ENCODE results near the gene HGFAC. TPM values are rescaled to one million over a fixed set of nuclear protein-coding genes. Genes with fewer than 3 reads are reported as not detected.
A peak's percentile ranks its signal among the peaks of the same experiment; 100 is the strongest.

The HGFAC gene
- total and polyA plus RNA-seq, 2 of the 13 experiments (the other 11 are each of a cell fraction or from before 2014, with no cell fraction given) = 8.5 to 63.6 TPM

DNA sequence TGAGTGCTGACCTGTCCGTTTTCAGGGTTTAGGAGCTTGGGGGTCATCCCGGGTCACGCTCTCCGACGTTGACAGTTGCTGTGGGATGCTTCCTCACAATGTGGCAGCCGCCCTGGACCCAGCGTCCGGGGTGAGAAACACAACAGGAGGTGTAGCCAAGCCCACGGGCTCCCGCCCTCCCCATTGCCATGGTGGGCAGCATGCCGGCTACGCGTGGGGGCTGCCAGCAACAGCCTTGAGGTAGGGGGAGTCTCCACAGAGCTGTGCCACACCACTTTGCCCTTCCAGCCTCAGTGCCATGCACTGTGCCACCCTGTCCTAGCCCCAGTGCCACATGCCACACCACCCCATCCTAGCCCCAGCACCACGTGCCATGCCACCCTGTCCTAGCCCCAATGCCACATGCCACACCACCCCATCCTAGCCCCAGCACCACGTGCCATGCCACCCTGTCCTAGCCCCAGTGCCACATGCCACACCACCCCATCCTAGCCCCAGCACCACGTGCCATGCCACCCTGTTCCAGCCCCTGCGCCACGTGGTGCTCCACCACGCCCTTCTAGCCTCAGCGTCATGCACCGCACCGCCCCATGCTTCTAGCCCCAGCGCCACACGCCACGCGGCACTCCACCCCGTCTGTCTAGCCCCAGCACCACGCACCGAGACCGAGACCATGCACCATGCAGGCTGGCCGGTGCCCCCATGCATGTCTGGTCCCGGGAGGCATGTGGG lies 8.5 kb upstream of the HGFAC start:
- in situ Hi-C loops (cut with HindIII; ENCODE audit: extremely low pct_ligation_motif_present, low pct_unique_long_range_greater_than_20kb) (no loop called here), intact Hi-C loops (cut with micrococcal nuclease; ENCODE audit: unreplicated experiment) (no loop called here)
- no peak for ATAC-seq
- H3K79me2 ChIP-seq (ENCODE audit: insufficient read depth, low read length) = no peaks in the 10 kb centered on the region
- H3K4me2 ChIP-seq (ENCODE audit: low read depth, low read length) = no peak overlapping the region
- no peak overlapping the region for H3K27ac ChIP-seq (ENCODE audit: extremely low read length, insufficient read depth, low read length)
- H3K27me3 ChIP-seq (ENCODE audit: control insufficient read depth in 1 of 2, insufficient read depth in 2 of 2, low read length in 2 of 2) = no peaks in the 10 kb centered on the region
- FAIRE-seq = no peak
- H3K4me1 ChIP-seq (ENCODE audit: insufficient read depth, low read length) = peaks cover 17% of the 10 kb centered on the region; the same call in 1 of the 2 replicates
- no peak overlapping the region for H2AFZ ChIP-seq (ENCODE audit: low read length)
- H3K9me3 ChIP-seq (ENCODE audit: low read length) = no peaks in the 10 kb centered on the region
- no peak overlapping the region for H3K4me3 ChIP-seq (replicated peaks in 1 of 3; ENCODE audit: insufficient read depth in 1 of 3, low read depth in 2 of 3, low read length in 3 of 3)
- peaks cover 1 to 13% of the 10 kb centered on the region in 2 experiments; a peak in 4 of 5 replicates for H3K36me3 ChIP-seq (replicated peaks in 1 of 2; ENCODE audit: control insufficient read depth in 1 of 2, insufficient read depth in 2 of 2, low read length in 2 of 2)
- ChIA-PET CTCF (ENCODE audit: low intra/inter-chr PET ratio, low total read pairs) (no interaction called here), POLR2A (no interaction called here)
- BruUV-seq (replicated peaks) = no TSS peak
- H4K20me1 ChIP-seq (ENCODE audit: insufficient read depth, low read length) = no peaks in the 10 kb centered on the region
- no peak overlapping the region for H3K9ac ChIP-seq (ENCODE audit: insufficient read depth, low read depth, low read length)
- 97% methylated on average over 18 of the region's 32 CpGs for WGBS (ENCODE audit: low lambda C conversion rate)
- DNase-seq (ENCODE audit: low spot score) = no peak
- TF ChIP-seq HNRNPL (IDR thresholded peaks at IDR 0.05; ENCODE audit: low read depth, low read length) (peak; percentile 74; the same call in 1 of the 2 replicates), AGO2 (optimal IDR thresholded peaks at IDR 0.05; ENCODE audit: low read depth, low read length) (peak; percentile 76), AKAP8 (CRISPR knock-in tag; IDR thresholded peaks at IDR 0.05) (peak; percentile 52; the same call in 1 of the 2 replicates), DNMT1 (CRISPR knock-in tag; IDR thresholded peaks at IDR 0.05) (0 out of 2 replicates have a peak, but pooled peaks have one; percentile 77), MED8 (CRISPR knock-in tag; IDR thresholded peaks at IDR 0.05; ENCODE audit: insufficient replicate concordance) (no peak)
- TF ChIP-seq, protein P1, sequence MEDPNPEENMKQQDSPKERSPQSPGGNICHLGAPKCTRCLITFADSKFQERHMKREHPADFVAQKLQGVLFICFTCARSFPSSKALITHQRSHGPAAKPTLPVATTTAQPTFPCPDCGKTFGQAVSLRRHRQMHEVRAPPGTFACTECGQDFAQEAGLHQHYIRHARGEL (CRISPR knock-in tag; IDR thresholded peaks at IDR 0.05) = no peak

Data from HepG2 (cell line).